Epithelial cell of esophagus (primary cell): ENCODE measurements around the gene TMEM91.

ENCODE experiments used
- DNase-seq: peaks from one replicate; pipeline ENCODE4 v3.0.0; 2010; ENCODE audit warnings: low read depth
- H3K4me3 ChIP-seq: 2 replicates; pipeline ENCODE4 v1.5.1; 2011; ENCODE audit warnings: mild to moderate bottlenecking, low read length, control low read depth
- CTCF ChIP-seq: IDR thresholded peaks from 2 replicates; pipeline ENCODE4 v1.5.1; 2011; ENCODE audit warnings: low read depth, mild to moderate bottlenecking, low read length, control low read depth, inconsistent platforms; ENCODE audit not compliant: insufficient read depth; ENCODE audit errors: missing control alignments

TMEM91 gene

GRCh38 chr19:41384351-41384750 lies 8.0 kb downstream of the TMEM91 start:
- no peak for TF ChIP-seq CTCF
- DNase-seq = no peak
- no peak overlapping the region for H3K4me3 ChIP-seq

- no peak overlapping the region for H3K4me3 ChIP-seq
- DNase-seq = peak; percentile 86
- TF ChIP-seq CTCF = no peak
These were observed 10.1 kb downstream of the TMEM91 start for GRCh38 chr19:41386442-41386841.

- H3K4me3 ChIP-seq = no peak overlapping the region
- no peak for TF ChIP-seq CTCF
- DNase-seq = no peak
These were observed 15.3 kb downstream of the TMEM91 start for GRCh38 chr19:41391618-41392017.

- no peak for TF ChIP-seq CTCF
- no peak for DNase-seq
- H3K4me3 ChIP-seq = no peak overlapping the region
These were observed 16.4 kb downstream of the TMEM91 start for GRCh38 chr19:41392775-41393174.

GRCh38 chr19:41395355-41395754 lies 19.0 kb downstream of the TMEM91 start:
- no peak overlapping the region for H3K4me3 ChIP-seq
- TF ChIP-seq CTCF = no peak
- no peak for DNase-seq

- DNase-seq = peak; percentile 100
- peak within 1 kb of the TSS; percentile 95 for H3K4me3 ChIP-seq
- TF ChIP-seq CTCF = no peak
These were observed 21.0 kb downstream of the TMEM91 start, which contains the start of the genes BCKDHA and EXOSC5 for GRCh38 chr19:41397086-41398049. TSS of gene BCKDHA (plus strand) at chr19:41397818. CDS start at chr19:41397828, 10 bp downstream. TSS of gene EXOSC5 (minus strand) at chr19:41397359. CDS start at chr19:41397328, 31 bp downstream.

- peak overlapping the region; percentile 95 for H3K4me3 ChIP-seq
- no peak for DNase-seq
- no peak for TF ChIP-seq CTCF
These were observed 21.7 kb downstream of the TMEM91 start for GRCh38 chr19:41398050-41398418.
